NOMO-1 (cell line): ENCODE data around the gene TRPV4.

Experiments
- DNase-seq, 2 experiments: peaks; one replicate each; lab custom pipeline; 2025; ENCODE audit not compliant: unreplicated experiment in 2 of 2; lab: John Stamatoyannopoulos, UW

Gene TRPV4

GRCh38 chr12:109783135-109783964 lies 49.8 kb downstream of the TRPV4 start:
- no peak for DNase-seq

GRCh38 chr12:109782326-109782703 lies 50.9 kb downstream of the TRPV4 start:
- no peak for DNase-seq

DNA sequence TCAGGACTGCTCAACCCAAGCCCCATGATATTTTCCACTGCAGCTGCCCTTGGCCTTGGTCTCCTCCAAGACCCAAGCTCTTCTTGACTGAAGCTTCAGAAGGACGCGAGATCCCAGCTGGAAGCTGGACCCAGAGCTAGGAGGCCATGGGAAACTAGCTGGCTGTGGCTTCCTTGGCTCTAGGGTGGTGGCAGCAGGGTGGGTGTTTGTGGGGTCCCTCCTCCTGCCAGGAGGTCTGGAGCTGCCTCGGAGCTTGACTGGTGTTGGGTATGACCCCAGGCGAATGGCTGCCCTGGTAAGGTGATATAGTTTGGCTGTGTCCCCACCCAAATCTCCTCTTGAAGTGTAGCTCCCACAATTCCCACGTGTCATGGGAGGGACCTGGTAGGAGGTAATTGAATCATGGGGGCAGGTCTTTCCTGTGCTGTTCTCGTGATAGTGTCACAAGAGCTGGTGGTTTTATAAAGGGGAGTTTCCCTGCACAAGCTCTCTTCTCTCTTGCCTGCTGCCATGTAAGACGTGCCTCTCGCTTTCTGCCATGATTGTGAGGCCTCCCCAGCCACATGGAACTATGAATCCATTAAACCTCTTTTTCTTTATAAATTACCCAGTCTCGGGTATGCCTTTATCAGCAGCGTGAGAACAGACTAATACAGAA lies 51.4 kb downstream of the TRPV4 start:
- DNase-seq, result no peak

DNA sequence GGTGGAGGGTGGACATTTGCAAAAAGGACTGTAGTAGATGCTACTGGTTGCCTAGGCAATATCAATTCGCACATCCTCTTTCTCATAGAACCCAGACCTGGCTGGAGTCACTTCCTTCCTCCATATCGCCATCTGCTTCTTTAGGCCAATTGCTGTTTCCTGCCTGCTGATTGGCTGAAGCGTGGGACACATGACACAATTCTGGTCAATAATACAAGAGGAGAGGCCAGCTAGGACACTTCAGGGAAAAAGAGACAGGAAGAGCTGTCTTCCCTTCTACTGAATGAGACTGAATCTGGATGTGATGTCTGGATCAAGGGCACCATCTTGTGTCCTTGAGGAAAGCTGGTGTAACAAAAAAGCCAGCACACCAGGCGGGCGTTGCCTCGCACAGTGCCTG lies 53.8 kb downstream of the TRPV4 start:
- peak in 1 of 2 experiments; percentile 40 for DNase-seq

DNA sequence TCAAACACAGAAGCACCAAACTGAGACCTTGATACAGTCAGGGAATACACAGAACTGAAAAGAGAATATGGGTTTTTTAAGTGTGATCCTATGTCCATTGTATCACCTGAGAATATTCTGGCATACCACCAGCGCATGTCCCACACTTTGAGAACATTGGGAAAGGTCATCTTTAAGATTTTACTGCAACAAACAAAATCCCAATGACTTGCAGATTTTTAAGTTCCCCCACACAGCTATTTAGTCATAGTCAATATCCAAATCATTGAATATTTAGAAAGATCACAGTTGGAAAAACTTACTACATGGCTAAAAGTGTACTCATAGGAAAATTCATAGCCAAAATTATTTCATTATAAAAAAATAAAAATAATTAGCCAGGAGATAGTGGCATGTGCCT lies 54.5 kb downstream of the TRPV4 start:
- no peak for DNase-seq

DNA sequence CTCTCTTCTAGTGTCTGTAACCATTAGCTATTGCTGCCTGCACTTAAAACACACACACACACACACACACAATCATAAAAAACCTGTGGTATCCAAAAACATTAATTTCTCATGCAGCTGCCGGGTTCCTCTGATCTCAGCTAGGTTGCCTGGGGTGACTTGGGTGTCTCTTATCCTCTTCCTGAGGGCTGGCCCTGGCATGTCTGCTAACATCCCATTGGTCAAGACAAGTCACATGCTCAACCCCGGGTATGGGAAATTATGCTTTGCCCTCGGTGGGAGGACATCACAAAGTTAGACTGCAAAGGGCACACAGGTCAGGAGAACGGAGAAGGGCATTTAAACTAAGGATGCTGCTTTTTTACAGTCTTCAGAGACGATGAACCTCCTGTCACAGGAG lies 55.7 kb downstream of the TRPV4 start:
- peak; percentile 6 to 16 for DNase-seq

DNA sequence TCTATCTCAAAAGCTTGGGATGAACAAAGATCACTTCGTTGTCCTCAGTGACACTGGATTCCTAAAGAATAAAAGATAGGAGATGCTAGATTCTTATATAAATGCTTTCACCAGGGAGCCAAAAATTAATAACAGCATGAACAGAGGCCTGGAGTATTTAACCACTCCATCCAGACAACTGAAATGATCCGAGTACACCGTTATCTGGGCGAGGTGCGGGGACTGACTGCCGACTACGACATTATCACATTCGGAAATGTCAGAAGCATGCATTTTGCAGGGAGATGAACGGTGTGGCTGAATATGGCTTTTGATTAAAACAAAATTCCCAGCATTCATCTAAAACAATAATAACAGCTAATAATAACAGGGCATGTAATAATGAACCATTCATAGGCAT lies 56.6 kb downstream of the TRPV4 start:
- DNase-seq, result no peak

GRCh38 chr12:109775172-109775881 lies 57.9 kb downstream of the TRPV4 start:
- peak in 1 of 2 experiments; percentile 62 for DNase-seq

DNA sequence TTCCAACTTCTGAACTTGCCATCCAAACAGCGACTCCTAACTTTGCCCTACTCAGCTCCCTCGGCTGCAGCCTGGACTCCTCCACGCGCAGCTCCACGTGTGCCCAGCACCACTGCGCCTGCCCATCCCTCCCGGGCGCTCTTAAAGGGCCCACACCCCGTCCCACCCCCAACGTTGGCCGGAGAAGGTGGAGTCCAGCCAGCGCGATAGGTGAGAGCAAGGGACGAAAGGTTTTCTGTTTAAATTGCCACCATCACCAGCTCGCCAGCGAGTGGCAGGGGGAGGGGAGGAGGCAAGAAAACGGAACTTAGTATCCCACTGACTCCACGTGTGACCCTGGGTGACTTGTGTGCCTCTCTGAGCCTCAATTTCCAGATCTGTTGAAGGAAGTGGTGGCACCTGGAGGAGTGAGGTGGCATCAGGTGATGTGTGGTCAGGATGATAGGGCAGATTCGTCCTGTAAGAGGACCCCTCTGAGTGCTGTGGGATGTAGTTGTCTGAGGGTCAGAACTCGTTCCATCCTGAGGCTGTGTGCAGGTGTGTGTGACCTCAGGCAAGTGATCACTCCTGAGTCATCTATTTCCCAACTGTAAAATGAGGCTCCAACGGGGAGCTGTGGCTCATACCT lies 59.7 kb downstream of the TRPV4 start:
- peak in 1 of 2 experiments; percentile 13 for DNase-seq

DNA sequence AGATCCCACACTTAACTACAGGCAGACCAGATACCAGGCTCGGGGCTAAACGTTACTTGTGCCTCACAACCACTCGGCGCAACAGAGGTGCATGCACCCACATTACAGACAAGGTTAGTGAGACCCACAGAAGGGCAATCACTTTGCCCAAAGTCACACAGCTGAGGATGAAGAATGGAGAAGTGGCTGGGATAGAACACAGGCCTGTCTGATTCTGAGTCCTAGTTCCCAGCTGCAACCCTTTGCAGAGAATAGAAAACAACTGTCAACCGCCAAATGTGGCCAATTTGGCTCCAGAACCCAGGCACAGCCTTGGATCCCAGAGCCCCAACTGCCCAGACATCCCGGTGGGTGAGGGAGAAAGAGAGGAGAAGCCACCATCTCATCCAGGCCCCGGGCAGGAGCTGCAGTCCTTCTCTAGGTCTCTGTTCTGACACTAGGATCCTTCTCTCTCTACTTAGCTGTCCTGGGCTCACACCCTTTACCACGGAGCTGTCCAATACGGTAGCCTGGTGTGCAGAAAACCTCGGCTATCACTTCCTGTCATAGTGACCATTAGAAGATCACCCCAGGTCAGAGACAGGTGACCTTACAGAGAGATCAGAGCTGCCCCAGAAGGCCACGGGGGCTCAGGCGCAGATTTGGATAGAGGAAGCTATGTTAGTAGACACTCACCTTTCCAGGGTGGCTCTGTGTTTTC lies 60.4 kb downstream of the TRPV4 start:
- DNase-seq, result peak in 1 of 2 experiments; percentile 6

- no peak for DNase-seq
Observed at GRCh38 chr12:109771746-109772621, 61.2 kb downstream of the TRPV4 start.

- no peak for DNase-seq
Observed at GRCh38 chr12:109770861-109771670, 62.1 kb downstream of the TRPV4 start.

GRCh38 chr12:109770104-109770860 lies 62.9 kb downstream of the TRPV4 start:
- DNase-seq, result no peak

DNA sequence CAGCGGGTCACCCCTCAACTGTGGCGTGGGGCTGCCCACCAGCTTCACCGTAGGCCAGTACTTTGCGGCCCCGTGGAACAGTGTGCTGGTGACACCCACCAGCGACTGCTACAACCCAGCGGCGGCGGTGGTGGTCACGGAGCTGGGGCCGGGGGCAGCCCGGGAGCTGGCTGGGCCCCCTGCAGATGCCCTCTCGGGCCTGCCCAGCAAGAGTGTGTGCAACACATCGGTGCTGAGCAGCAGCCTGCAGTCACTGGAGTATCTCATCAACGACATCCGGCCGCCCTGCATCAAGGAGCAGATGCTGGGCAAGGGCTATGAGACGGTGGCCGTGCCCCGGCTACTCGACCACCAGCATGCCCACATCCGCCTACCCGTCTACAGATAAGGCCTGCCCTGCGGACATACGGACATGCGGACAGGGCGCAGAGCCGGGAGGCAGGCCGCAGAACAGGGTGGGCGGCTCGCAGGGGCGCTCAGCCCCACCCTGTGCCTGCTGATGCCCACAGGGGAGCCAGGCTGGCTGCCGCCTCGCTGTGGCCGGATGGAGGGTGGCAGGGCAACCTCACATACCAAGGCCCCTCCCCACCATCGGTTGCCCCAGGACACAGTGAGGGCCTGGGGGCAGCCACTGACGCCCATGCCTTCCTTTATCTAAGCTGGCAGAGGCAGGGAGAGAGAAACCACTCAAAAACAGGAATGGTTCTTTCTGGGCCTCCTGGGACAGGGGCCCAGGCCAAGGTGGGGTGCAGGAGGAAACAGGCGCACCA lies 64.1 kb downstream of the TRPV4 start:
- no peak for DNase-seq

DNA sequence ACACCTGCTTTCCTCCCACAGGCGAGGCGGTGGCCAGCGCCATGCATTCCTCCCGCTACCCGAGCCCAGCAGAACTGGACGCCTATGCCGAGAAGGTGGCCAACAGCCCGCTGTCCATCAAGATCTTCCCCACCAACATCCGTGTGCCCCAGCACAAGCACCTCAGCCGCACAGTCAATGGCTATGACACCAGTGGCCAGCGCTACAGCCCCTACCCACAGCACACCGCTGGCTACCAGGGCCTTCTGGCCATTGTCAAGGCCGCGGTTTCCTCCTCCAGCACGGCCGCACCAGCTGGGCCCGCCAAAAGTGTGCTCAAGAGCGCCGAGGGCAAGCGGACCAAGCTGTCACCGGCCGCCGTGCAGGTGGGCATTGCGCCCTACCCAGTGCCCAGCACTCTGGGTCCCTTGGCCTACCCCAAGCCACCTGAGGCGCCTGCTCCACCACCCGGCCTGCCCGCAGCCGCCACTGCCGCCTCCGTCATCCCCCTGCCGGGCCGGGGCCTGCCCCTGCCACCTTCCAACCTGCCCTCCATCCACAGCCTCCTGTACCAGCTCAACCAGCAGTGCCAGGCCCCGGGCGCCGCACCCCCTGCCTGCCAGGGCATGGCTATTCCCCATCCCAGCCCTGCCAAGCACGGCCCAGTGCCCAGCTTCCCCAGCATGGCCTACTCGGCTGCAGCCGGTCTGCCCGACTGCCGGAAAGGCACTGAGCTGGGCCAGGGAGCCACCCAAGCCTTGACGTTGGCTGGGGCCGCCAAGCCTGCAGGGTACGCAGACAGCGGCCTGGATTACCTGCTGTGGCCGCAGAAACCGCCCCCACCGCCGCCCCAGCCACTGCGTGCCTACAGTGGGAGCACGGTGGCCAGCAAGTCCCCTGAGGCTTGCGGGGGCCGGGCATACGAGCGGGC lies 65.0 kb downstream of the TRPV4 start:
- DNase-seq, result no peak

DNA sequence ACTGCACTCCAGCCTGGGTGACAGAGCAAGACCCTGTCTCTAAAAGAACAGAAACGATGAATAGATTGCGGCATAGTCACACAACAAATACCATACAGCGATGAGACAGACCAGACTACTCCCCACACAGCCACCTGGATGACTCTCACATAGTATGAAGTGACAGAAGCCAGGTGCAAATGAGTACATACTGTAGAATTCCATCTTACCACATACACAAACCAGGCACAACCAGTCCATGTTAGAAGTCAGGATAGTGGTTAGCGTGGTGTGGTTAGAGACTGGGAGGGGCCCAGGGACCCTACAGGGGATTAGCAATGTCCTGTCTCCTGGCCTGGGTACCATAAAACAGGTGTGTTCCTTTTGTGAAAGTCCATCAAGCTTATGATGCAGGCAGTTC lies 65.7 kb downstream of the TRPV4 start:
- DNase-seq, result no peak
